ENCODE measurements around the gene TSSC4.

The TSSC4 gene

DNA sequence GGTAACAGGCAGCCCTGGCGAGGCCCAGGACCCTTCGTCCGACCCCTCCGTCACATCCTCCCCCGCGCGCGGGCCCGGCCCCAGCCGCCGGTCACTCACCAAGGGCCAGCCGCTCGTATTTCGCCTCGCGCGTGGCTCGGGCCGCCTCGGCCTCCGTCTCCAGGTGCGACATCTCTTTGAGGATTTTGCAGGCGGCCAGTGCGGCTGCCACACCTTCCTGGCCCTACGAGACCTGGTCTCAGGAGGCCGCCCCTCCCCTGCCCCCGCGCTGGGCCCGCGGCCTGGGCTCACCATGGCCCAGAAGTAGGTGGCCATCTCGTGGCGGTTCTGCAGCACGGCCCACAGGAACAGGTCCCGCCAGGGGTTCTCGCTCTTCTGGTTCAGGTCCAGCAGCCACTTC, 14.1 kb downstream of the TSSC4 start:
- H3K9ac ChIP-seq (ENCODE audit: low read length): no peak overlapping the region
- H3K4me2 ChIP-seq (ENCODE audit: low read length): no peak overlapping the region
- H2AFZ ChIP-seq (ENCODE audit: low read depth, low read length): no peak overlapping the region
- no peaks in the 10 kb centered on the region for H4K20me1 ChIP-seq (ENCODE audit: insufficient read depth, low read length)
- H3K4me3 ChIP-seq (ENCODE audit: low read length): no peak overlapping the region
- TF ChIP-seq EZH2phosphoT487 (IDR thresholded peaks at IDR 0.05; ENCODE audit: low read depth): no peak
- TF ChIP-seq, protein P1, sequence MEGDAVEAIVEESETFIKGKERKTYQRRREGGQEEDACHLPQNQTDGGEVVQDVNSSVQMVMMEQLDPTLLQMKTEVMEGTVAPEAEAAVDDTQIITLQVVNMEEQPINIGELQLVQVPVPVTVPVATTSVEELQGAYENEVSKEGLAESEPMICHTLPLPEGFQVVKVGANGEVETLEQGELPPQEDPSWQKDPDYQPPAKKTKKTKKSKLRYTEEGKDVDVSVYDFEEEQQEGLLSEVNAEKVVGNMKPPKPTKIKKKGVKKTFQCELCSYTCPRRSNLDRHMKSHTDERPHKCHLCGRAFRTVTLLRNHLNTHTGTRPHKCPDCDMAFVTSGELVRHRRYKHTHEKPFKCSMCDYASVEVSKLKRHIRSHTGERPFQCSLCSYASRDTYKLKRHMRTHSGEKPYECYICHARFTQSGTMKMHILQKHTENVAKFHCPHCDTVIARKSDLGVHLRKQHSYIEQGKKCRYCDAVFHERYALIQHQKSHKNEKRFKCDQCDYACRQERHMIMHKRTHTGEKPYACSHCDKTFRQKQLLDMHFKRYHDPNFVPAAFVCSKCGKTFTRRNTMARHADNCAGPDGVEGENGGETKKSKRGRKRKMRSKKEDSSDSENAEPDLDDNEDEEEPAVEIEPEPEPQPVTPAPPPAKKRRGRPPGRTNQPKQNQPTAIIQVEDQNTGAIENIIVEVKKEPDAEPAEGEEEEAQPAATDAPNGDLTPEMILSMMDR (IDR thresholded peaks at IDR 0.05; ENCODE audit: low read depth, low read length): no peak
- no peak overlapping the region for H3K27ac ChIP-seq (ENCODE audit: low read length)
- H3K9me3 ChIP-seq (ENCODE audit: insufficient read depth, low read length): no peaks in the 10 kb centered on the region
- no peaks in the 10 kb centered on the region for H3K4me1 ChIP-seq (ENCODE audit: low read length)
- no peaks in the 10 kb centered on the region for H3K27me3 ChIP-seq (ENCODE audit: low read depth, low read length)
- H3K36me3 ChIP-seq (replicated peaks; ENCODE audit: low read depth, low read length): no peaks in the 10 kb centered on the region
- no peaks in the 10 kb centered on the region for H3K79me2 ChIP-seq (ENCODE audit: low read length)

DNA sequence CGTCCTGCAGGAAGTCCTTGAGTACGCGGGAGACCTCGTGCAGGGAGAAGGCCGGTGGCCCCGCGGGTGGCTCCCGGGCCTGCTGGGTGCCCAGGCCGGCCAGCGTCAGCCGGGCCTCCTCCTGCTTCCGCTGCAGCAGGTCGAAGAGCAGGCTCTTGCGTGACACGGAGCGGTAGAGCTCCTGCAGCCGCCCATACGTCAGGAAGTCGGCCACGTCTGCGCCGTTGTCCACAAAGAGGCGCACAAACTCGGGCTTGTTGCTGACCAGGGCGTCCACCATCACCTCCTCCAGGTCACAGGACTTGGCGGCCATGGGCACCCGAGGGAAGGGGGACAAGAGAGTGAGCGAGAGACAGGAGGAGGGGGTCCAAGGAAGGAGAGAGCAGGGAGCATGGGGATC, 14.6 kb downstream of the TSSC4 start:
- Histone ChIP-seq H3K36me3 (replicated peaks; ENCODE audit: low read depth, low read length) (no peaks in the 10 kb centered on the region), H3K4me3 (ENCODE audit: low read length) (no peak overlapping the region), H3K4me2 (ENCODE audit: low read length) (no peak overlapping the region), H3K79me2 (ENCODE audit: low read length) (no peaks in the 10 kb centered on the region), H3K27me3 (ENCODE audit: low read depth, low read length) (no peaks in the 10 kb centered on the region), H4K20me1 (ENCODE audit: insufficient read depth, low read length) (no peaks in the 10 kb centered on the region), H3K9me3 (ENCODE audit: insufficient read depth, low read length) (no peaks in the 10 kb centered on the region), H3K9ac (ENCODE audit: low read length) (no peak overlapping the region), H3K4me1 (ENCODE audit: low read length) (peaks cover 5% of the 10 kb centered on the region), H3K27ac (ENCODE audit: low read length) (no peak overlapping the region), H2AFZ (ENCODE audit: low read depth, low read length) (no peak overlapping the region)
- TF ChIP-seq EZH2phosphoT487 (IDR thresholded peaks at IDR 0.05; ENCODE audit: low read depth): no peak
- TF ChIP-seq, protein P1 (IDR thresholded peaks at IDR 0.05; ENCODE audit: low read depth, low read length): no peak

DNA sequence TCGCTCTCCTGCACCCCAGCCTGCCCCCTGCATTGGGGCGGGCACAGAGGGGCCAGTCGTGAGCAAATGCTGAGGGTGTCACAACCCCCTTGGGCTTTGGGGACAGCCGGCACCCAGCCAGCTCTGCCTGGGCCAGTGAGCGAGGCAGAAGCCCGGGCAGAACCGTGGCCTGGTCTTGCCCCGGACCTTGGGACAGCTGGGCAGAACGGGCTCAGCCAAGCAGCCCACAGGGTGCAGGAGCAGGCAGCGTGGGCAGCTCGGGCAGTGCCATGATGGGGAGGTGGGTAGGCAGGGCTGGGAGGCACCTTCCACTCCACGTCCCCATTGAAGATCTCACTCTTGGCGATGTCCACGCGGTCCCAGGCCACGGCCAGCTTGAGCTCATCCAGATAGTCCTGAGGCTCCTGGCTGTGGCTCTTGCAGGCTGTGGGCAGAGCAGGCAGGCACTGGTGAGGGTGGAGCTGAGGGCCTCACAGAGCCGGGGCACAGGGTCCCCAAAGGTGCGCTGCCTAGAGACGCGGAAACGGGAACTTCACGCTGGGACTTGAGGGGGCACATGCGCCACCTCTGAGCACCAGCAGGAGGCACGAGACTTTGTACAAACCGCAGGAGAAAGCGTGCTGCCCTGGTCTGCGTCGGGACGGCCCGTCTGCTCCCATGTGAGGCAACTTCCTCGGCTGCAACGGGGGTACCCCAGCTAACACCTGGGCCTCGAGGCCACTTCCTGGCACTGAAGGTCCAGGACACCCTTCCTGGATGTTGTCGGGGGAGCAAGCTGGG, 15.2 kb downstream of the TSSC4 start:
- Histone ChIP-seq H3K27ac (ENCODE audit: low read length) (no peak overlapping the region), H3K4me2 (ENCODE audit: low read length) (no peak overlapping the region), H3K4me1 (ENCODE audit: low read length) (peaks cover 9% of the 10 kb centered on the region), H3K27me3 (ENCODE audit: low read depth, low read length) (no peaks in the 10 kb centered on the region), H3K36me3 (replicated peaks; ENCODE audit: low read depth, low read length) (no peaks in the 10 kb centered on the region), H3K79me2 (ENCODE audit: low read length) (no peaks in the 10 kb centered on the region), H4K20me1 (ENCODE audit: insufficient read depth, low read length) (no peaks in the 10 kb centered on the region), H2AFZ (ENCODE audit: low read depth, low read length) (no peak overlapping the region), H3K4me3 (ENCODE audit: low read length) (no peak overlapping the region), H3K9me3 (ENCODE audit: insufficient read depth, low read length) (no peaks in the 10 kb centered on the region), H3K9ac (ENCODE audit: low read length) (no peak overlapping the region)
- TF ChIP-seq, protein P1 (IDR thresholded peaks at IDR 0.05; ENCODE audit: low read depth, low read length): no peak
- no peak for TF ChIP-seq EZH2phosphoT487 (IDR thresholded peaks at IDR 0.05; ENCODE audit: low read depth)

DNA sequence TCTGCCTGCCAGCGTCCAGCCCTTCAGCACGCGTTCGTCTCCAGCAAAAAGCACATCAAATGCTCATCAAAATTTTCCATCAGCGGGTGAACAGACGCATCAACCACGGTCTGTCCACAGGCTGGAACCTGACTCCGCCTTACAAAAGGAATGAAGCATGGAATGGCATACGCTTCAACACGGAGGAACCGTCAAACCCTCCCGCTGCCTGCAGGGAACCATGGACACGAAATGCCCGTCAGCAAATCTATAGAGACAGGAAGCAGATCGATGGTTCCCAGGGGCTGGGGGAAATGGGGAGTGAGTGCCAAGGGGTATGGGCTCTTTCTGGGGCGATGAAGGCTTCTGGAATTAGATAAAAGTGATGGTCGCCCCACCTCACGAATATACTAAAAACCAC, 16.2 kb downstream of the TSSC4 start:
- TF ChIP-seq, protein P1 (IDR thresholded peaks at IDR 0.05; ENCODE audit: low read depth, low read length): no peak
- TF ChIP-seq EZH2phosphoT487 (IDR thresholded peaks at IDR 0.05; ENCODE audit: low read depth): no peak
- Histone ChIP-seq H3K36me3 (replicated peaks; ENCODE audit: low read depth, low read length) (no peaks in the 10 kb centered on the region), H3K4me3 (ENCODE audit: low read length) (no peak overlapping the region), H3K27me3 (ENCODE audit: low read depth, low read length) (no peaks in the 10 kb centered on the region), H3K9me3 (ENCODE audit: insufficient read depth, low read length) (no peaks in the 10 kb centered on the region), H4K20me1 (ENCODE audit: insufficient read depth, low read length) (no peaks in the 10 kb centered on the region), H3K9ac (ENCODE audit: low read length) (no peak overlapping the region), H2AFZ (ENCODE audit: low read depth, low read length) (no peak overlapping the region), H3K4me1 (ENCODE audit: low read length) (peaks cover 9% of the 10 kb centered on the region), H3K27ac (ENCODE audit: low read length) (no peak overlapping the region), H3K4me2 (ENCODE audit: low read length) (no peak overlapping the region), H3K79me2 (ENCODE audit: low read length) (no peaks in the 10 kb centered on the region)
